Measurements from ENCODE around the gene SNCAIP.

SNCAIP gene

GRCh38 chr5:122295138-122295537 is 16.9 kb upstream of the SNCAIP start:
- TF ChIP-seq CTCF (IDR thresholded peaks at IDR 0.05; ENCODE audit: low read depth, low read length, missing control alignments): peak; percentile 45
- Histone ChIP-seq H3K36me3 (replicated peaks) (no peaks in the 10 kb centered on the region), H3K27ac (no peak overlapping the region), H3K4me3 (ENCODE audit: low read depth, low read length) (no peak overlapping the region), H3K27me3 (replicated peaks) (no peaks in the 10 kb centered on the region)
- DNase-seq: no peak
- in situ Hi-C loops (cut with HindIII; ENCODE audit: low pct_ligation_motif_present, low sequenced_read_pairs): no loop called here

GRCh38 chr5:122296871-122297270 is 15.2 kb upstream of the SNCAIP start:
- Histone ChIP-seq H3K4me3 (ENCODE audit: low read depth, low read length) (no peak overlapping the region), H3K27ac (no peak overlapping the region), H3K27me3 (replicated peaks) (no peaks in the 10 kb centered on the region), H3K36me3 (replicated peaks) (no peaks in the 10 kb centered on the region)
- no peak for DNase-seq
- in situ Hi-C loops (cut with HindIII; ENCODE audit: low pct_ligation_motif_present, low sequenced_read_pairs): no loop called here
- no peak for TF ChIP-seq CTCF (IDR thresholded peaks at IDR 0.05; ENCODE audit: low read depth, low read length, missing control alignments)

- in situ Hi-C loops (cut with HindIII; ENCODE audit: low pct_ligation_motif_present, low sequenced_read_pairs): no loop called here
- TF ChIP-seq CTCF (IDR thresholded peaks at IDR 0.05; ENCODE audit: low read depth, low read length, missing control alignments): no peak
- H3K27me3 ChIP-seq (replicated peaks): no peaks in the 10 kb centered on the region
Observed at GRCh38 chr5:122297587-122298298, 14.3 kb upstream of the SNCAIP start.

GRCh38 chr5:122300374-122300773 is 11.7 kb upstream of the SNCAIP start:
- TF ChIP-seq CTCF (IDR thresholded peaks at IDR 0.05; ENCODE audit: low read depth, low read length, missing control alignments): no peak
- no peak overlapping the region for H3K27ac ChIP-seq

More at GRCh38 chr5:122297587-122298298, 14.3 kb upstream of the SNCAIP start:
- no peak for DNase-seq
- Histone ChIP-seq H3K4me3 (ENCODE audit: low read depth, low read length) (no peak overlapping the region), H3K36me3 (replicated peaks) (no peaks in the 10 kb centered on the region), H3K27ac (no peak overlapping the region)

GRCh38 chr5:122301016-122301415 is 11.0 kb upstream of the SNCAIP start:
- H3K4me3 ChIP-seq (ENCODE audit: low read depth, low read length): no peak overlapping the region
- in situ Hi-C loops (cut with HindIII; ENCODE audit: low pct_ligation_motif_present, low sequenced_read_pairs): no loop called here
- no peak overlapping the region for H3K27ac ChIP-seq
- DNase-seq: no peak
- no peak for TF ChIP-seq CTCF (IDR thresholded peaks at IDR 0.05; ENCODE audit: low read depth, low read length, missing control alignments)
- no peaks in the 10 kb centered on the region for H3K27me3 ChIP-seq (replicated peaks)
- no peaks in the 10 kb centered on the region for H3K36me3 ChIP-seq (replicated peaks)

More at GRCh38 chr5:122300374-122300773, 11.7 kb upstream of the SNCAIP start:
- DNase-seq: no peak
- Histone ChIP-seq H3K27me3 (replicated peaks) (no peaks in the 10 kb centered on the region), H3K4me3 (ENCODE audit: low read depth, low read length) (no peak overlapping the region), H3K36me3 (replicated peaks) (no peaks in the 10 kb centered on the region)
- in situ Hi-C loops (cut with HindIII; ENCODE audit: low pct_ligation_motif_present, low sequenced_read_pairs): no loop called here
